Loucy (cell line): ENCODE data around the gene EIF3M.

ENCODE experiments used
- EZH2phosphoT487 ChIP-seq: fragments of 200-600 bp; IDR thresholded peaks from 2 replicates; pipeline ENCODE4 v1.6.1; 2018; ENCODE audit warnings: antibody characterized with exemption, mild to moderate bottlenecking, moderate library complexity, borderline replicate concordance
- TF ChIP-seq, protein P1 (sequence below): fragments of 200-600 bp; sonication (generic); conservative IDR thresholded peaks from 2 replicates; pipeline ENCODE4 v1.5.1; 2014; ENCODE audit warnings: mild to moderate bottlenecking, antibody characterized with exemption, low read length

DNA sequence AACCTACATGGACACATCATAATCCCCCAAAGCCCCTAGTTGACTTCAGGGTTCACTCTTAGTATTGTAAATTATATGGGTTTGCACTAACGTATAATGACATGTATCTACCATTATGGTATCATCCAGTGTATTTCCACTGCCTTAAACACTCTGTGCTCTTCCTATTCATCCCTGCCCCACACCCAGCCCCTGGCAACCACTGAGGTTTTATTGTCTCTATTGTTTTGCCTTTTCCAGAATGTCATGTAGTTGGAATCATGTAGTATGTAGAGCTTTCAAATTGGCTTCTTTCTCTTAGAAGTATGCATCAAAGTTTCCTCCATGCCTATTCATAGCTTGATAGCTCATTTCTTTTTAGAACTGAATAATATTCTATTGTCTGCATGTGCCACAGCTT lies 16.5 kb upstream of the EIF3M start:
- TF ChIP-seq, protein P1, sequence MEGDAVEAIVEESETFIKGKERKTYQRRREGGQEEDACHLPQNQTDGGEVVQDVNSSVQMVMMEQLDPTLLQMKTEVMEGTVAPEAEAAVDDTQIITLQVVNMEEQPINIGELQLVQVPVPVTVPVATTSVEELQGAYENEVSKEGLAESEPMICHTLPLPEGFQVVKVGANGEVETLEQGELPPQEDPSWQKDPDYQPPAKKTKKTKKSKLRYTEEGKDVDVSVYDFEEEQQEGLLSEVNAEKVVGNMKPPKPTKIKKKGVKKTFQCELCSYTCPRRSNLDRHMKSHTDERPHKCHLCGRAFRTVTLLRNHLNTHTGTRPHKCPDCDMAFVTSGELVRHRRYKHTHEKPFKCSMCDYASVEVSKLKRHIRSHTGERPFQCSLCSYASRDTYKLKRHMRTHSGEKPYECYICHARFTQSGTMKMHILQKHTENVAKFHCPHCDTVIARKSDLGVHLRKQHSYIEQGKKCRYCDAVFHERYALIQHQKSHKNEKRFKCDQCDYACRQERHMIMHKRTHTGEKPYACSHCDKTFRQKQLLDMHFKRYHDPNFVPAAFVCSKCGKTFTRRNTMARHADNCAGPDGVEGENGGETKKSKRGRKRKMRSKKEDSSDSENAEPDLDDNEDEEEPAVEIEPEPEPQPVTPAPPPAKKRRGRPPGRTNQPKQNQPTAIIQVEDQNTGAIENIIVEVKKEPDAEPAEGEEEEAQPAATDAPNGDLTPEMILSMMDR = no peak
- no peak for TF ChIP-seq EZH2phosphoT487
